A549 (cell line): ENCODE data around the gene EME2. TPM values are rescaled to one million over a fixed set of nuclear protein-coding genes. Genes with fewer than 3 reads are reported as not detected.

Source experiments
- ATAC-seq, 2 experiments: fragments of 200-7000 bp in 1 of 2; fragments of >200 bp in 1 of 2; cut with Nextera tagmentation in 1 of 2; cut with Tn5 transposase in 1 of 2; 3 replicates each; pipeline versions ENCODE4 v1.8.0 to v1.9.1; 2018 to 2020; ENCODE audit warnings: mild to moderate bottlenecking in 1 of 2, moderate library complexity in 1 of 2
- CTCF ChIA-PET: fragments of 300-600 bp; sonication (Branson Sonifier 250); formaldehyde crosslinking; extraction: SDS; loops from one replicate; lab custom pipeline; 2021; ENCODE audit warnings: antibody characterized with exemption, inconsistent platforms; lab: Yijun Ruan, JAX
- POLR2A ChIA-PET: fragments of 350-600 bp; formaldehyde crosslinking; extraction: SDS; loops from one replicate; lab custom pipeline; 2021; ENCODE audit warnings: antibody characterized with exemption, inconsistent platforms; lab: Yijun Ruan, JAX
- DNase-seq, 2 experiments: peaks; one replicate each; pipeline versions ENCODE4 v3.0.0 to v3.0.0-alpha.2; 2011 to 2016; ENCODE audit warnings: low read depth in 1 of 2, low spot score in 1 of 2
- FAIRE-seq: peaks from 2 replicates; lab custom pipeline; 2011; peaks lifted over from hg19 to GRCh38; lab: Jason Lieb, UNC
- H3K27ac ChIP-seq, 2 experiments: fragments of >200 bp; sonication (Bioruptor Twin); formaldehyde crosslinking; 3 replicates each; pipeline ENCODE4 v1.5.1; 2016 to 2017
- H3K4me1 ChIP-seq: fragments of >200 bp; sonication (Bioruptor Twin); formaldehyde crosslinking; 3 replicates; pipeline ENCODE4 v1.6.1; 2016
- H3K4me2 ChIP-seq: fragments of >200 bp; sonication (Bioruptor Twin); formaldehyde crosslinking; 3 replicates; pipeline ENCODE4 v1.6.1; 2016
- H3K4me3 ChIP-seq: fragments of >200 bp; sonication (Bioruptor Twin); formaldehyde crosslinking; 3 replicates; pipeline ENCODE4 v1.5.1; 2016
- H3K9me3 ChIP-seq: fragments of >200 bp; sonication (Bioruptor Twin); formaldehyde crosslinking; 3 replicates; pipeline ENCODE4 v1.6.1; 2016
- BCL3 ChIP-seq: fragments of >200 bp; sonication (Bioruptor Twin); formaldehyde crosslinking; IDR thresholded peaks from 3 replicates; pipeline ENCODE4 v1.6.1; 2016
- CHD4 ChIP-seq: fragments of 200-600 bp; sonication (generic); IDR thresholded peaks from 2 replicates; pipeline ENCODE4 v1.6.1; 2016; ENCODE audit warnings: antibody characterized with exemption, mild to moderate bottlenecking, borderline replicate concordance
- CTCF ChIP-seq: fragments of >200 bp; sonication (Bioruptor Twin); formaldehyde crosslinking; IDR thresholded peaks from 3 replicates; pipeline ENCODE4 v1.5.1; 2016
- EHF ChIP-seq: fragments of 250-450 bp; sonication (Bioruptor Pico); IDR thresholded peaks from 2 replicates; pipeline ENCODE4 v1.5.0; 2020; ENCODE audit warnings: mild to moderate bottlenecking
- EHMT2 ChIP-seq: fragments of 200-600 bp; sonication (generic); IDR thresholded peaks from 2 replicates; pipeline ENCODE4 v1.6.1; 2016; ENCODE audit warnings: antibody characterized with exemption, low read depth, mild to moderate bottlenecking, moderate library complexity
- EP300 ChIP-seq, 2 experiments: fragments of >200 bp; sonication (Bioruptor Twin); formaldehyde crosslinking; IDR thresholded peaks; 2 replicates in 1 of 2; 3 replicates in 1 of 2; pipeline ENCODE4 v1.6.1; 2016 to 2017
- FOSB ChIP-seq: fragments of 250-450 bp; sonication (Bioruptor Pico); IDR thresholded peaks from 2 replicates; pipeline ENCODE4 v1.5.0; 2020; ENCODE audit warnings: mild to moderate bottlenecking, moderate library complexity
- FOSL2 ChIP-seq, 2 experiments: fragments of 450-650 bp in 1 of 2; fragments of >200 bp in 1 of 2; sonication (Bioruptor Twin) in 1 of 2; formaldehyde crosslinking; IDR thresholded peaks; 2 replicates each; pipeline versions ENCODE4 v1.5.0 to v1.6.1; 2016 to 2020; ENCODE audit warnings: mild to moderate bottlenecking in 1 of 2, moderate library complexity in 1 of 2
- HOXA7 ChIP-seq: fragments of 250-450 bp; sonication (Bioruptor Pico); IDR thresholded peaks from 2 replicates; pipeline ENCODE4 v1.5.0; 2020; ENCODE audit warnings: mild to moderate bottlenecking, moderate library complexity
- HOXB5 ChIP-seq: fragments of 250-450 bp; sonication (Bioruptor Pico); IDR thresholded peaks from 2 replicates; pipeline ENCODE4 v1.5.0; 2020; ENCODE audit warnings: mild to moderate bottlenecking, moderate library complexity
- JUNB ChIP-seq: fragments of >200 bp; sonication (Bioruptor Twin); formaldehyde crosslinking; IDR thresholded peaks from 2 replicates; pipeline ENCODE4 v1.6.1; 2016
- KDM1A ChIP-seq: fragments of 200-600 bp; sonication (generic); IDR thresholded peaks from 2 replicates; pipeline ENCODE4 v1.6.1; 2016; ENCODE audit warnings: low read depth, mild to moderate bottlenecking
- KDM5A ChIP-seq: fragments of 200-600 bp; sonication (generic); IDR thresholded peaks from 2 replicates; pipeline ENCODE4 v1.6.1; 2016; ENCODE audit warnings: antibody characterized with exemption, mild to moderate bottlenecking
- POLR2AphosphoS2 ChIP-seq: conservative IDR thresholded peaks from 2 replicates; pipeline ENCODE4 v1.6.1; 2012; ENCODE audit warnings: low read length, improper control_type of control experiment, inconsistent platforms
- RNF2 ChIP-seq: fragments of 200-600 bp; sonication (generic); IDR thresholded peaks from 2 replicates; pipeline ENCODE4 v1.6.1; 2016; ENCODE audit warnings: low read depth, mild to moderate bottlenecking, antibody characterized with exemption, moderate library complexity, borderline replicate concordance
- TP53 ChIP-seq: fragments of 250-450 bp; sonication (Bioruptor Pico); IDR thresholded peaks from 2 replicates; pipeline ENCODE4 v1.5.0; 2021; ENCODE audit warnings: mild to moderate bottlenecking, moderate library complexity
- ZC3H11A ChIP-seq: fragments of 450-650 bp; IDR thresholded peaks from 2 replicates; pipeline ENCODE4 v1.6.1; 2014; ENCODE audit warnings: antibody characterized with exemption, mild to moderate bottlenecking
- ZFP36 ChIP-seq: fragments of 450-650 bp; IDR thresholded peaks from 2 replicates; pipeline ENCODE4 v1.6.1; 2014; ENCODE audit warnings: borderline replicate concordance; ENCODE audit not compliant: partially characterized antibody
- ZNF302 ChIP-seq: fragments of 250-450 bp; sonication (Bioruptor Pico); IDR thresholded peaks from 2 replicates; pipeline ENCODE4 v1.9.0; 2021; ENCODE audit warnings: inconsistent platforms, mild to moderate bottlenecking, moderate library complexity
- WGBS: methylation state at CpG from one replicate; pipeline ENCODE4 v1.1.6; 2017; ENCODE audit errors: missing lambda C conversion rate; 5-methylcytosine and 5-hydroxymethylcytosine counted together
- polyA plus RNA-seq, 4 experiments: library from polyadenylated mRNA; depleted of rRNA in 3 of 4; stranded (reverse); fragments of >200 nt; fragmentation: RNase III in 1 of 4; extraction: RNeasy Plus Mini Kit Qiagen cat#74134 plus additional on column Dnase treatment in 1 of 4; gene quantifications; 2 replicates in 3 of 4; 3 replicates in 1 of 4; pipeline ENCODE4 v1.2.3, GENCODE V29; 2011 to 2017
- TF ChIP-seq, protein P1 (sequence below): IDR thresholded peaks from 2 replicates; pipeline ENCODE4 v1.6.1; 2012

Gene EME2
- polyA plus RNA-seq, 2 of the 4 experiments (the other 2 are of a cell fraction) = 2.9 to 16.5 TPM

GRCh38 chr16:1723450-1724147, 49.0 kb upstream of the EME2 start (continued):
- TF ChIP-seq CTCF = peak; percentile 77

DNA sequence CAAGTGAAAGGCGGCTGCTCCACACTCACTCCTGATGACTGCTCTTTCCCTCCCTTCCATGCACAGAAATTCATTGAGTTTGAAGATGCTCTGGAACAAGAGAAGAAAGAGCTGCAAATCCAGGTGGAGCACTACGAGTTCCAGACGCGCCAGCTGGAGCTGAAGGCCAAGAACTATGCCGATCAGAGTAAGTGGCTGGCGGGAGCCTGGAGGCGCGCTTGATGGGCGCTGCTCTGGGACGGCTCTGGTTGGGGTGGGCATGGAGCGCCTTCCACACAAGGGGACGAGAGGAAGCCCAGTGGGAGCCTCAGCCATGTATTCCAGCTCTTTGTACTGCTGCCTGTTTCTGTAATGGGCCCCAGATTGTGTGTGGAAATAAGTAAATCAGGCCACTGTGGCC, 48.1 kb upstream of the EME2 start:
- DNase-seq (no peak), FAIRE-seq (no peak), ATAC-seq (no peak)
- Histone ChIP-seq H3K27ac (no peak overlapping the region), H3K9me3 (no peaks in the 10 kb centered on the region), H3K4me2 (no peak overlapping the region), H3K4me3 (no peak overlapping the region), H3K4me1 (peaks cover 33% of the 10 kb centered on the region)
- ChIA-PET CTCF (interaction anchor here (0.7 to 2.2 kb wide), 12 partner anchors 9 to 212 kb away, joined by 3 to 7 read pairs (median 3); partner anchors contain the start of genes EME2 and MRPS34), POLR2A (no interaction called here)
- 95% methylated on average over 12 of the region's 12 CpGs for WGBS
- no peak for TF ChIP-seq CHD4
- no peak for TF ChIP-seq JUNB
- TF ChIP-seq, protein P1, sequence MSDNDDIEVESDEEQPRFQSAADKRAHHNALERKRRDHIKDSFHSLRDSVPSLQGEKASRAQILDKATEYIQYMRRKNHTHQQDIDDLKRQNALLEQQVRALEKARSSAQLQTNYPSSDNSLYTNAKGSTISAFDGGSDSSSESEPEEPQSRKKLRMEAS = no peak
- no peak for TF ChIP-seq HOXB5 (CRISPR knock-in tag)
- TF ChIP-seq ZC3H11A = no peak

DNA sequence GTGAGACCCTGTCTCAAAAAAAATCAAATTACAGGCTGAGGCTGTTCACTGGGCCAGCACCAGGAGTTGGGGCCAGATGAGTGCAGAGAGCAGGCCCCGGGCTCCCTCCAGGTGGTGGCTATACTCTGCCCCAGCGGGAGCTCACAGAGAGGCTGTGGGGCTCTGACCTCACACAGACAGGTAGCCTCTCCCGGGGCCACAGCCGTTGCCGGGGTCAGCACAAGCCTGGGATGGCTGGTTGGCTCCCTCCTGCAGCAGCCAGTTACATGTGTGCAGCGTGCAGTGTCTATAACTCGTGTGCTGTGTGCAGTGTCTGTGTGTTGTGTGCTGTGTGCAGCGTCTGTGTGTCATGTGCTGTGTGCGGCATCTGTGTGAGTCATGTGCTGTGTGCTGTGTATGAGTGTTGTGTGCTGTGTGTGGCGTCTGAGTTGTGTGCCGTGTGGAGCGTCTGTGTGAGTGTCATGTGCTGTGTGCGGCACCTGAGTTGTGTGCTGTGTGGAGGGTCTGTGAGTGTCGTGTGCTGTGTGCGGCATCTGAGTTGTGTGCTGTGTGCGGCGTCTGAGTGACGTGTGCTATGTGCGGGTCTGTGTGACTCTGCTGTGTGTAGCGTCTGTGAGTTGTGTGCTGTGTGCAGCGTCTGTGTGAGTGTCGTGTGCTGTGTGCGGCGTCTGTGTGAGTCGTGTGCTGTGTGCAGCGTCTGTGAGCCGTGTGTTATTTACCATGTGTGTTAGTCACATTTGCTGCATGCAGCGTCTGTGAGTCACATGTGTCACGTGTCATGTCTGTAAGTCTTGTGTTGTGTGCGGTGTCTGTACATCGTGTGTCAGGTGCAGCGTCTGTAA, 45.7 kb upstream of the EME2 start:
- TF ChIP-seq KDM1A = no peak
- TF ChIP-seq KDM5A = no peak
- TF ChIP-seq TP53 (CRISPR knock-in tag) = no peak
- TF ChIP-seq BCL3 = no peak
- no peak for TF ChIP-seq EHF
- no peak for TF ChIP-seq EHMT2
- no peak for TF ChIP-seq CTCF
- no peak for TF ChIP-seq CHD4
- no peak for TF ChIP-seq RNF2
- TF ChIP-seq ZFP36 = no peak
- no peak for TF ChIP-seq POLR2AphosphoS2
- no peak for TF ChIP-seq ZNF302 (CRISPR knock-in tag)
- no peak for TF ChIP-seq FOSB (CRISPR knock-in tag)
- no peak for TF ChIP-seq FOSL2 (IDR thresholded peaks at IDR 0.05)
- no peak for TF ChIP-seq FOSL2 (CRISPR knock-in tag; IDR thresholded peaks at IDR 0.05)
- no peak for TF ChIP-seq EP300 (IDR thresholded peaks at IDR 0.05)
- TF ChIP-seq HOXA7 = no peak
- TF ChIP-seq, all 56 proteins: peak for 0
- H3K4me2 ChIP-seq = no peak overlapping the region
- WGBS = 94% methylated on average over 27 of the region's 32 CpGs
- H3K4me3 ChIP-seq = no peak overlapping the region
- no peak for FAIRE-seq
- peaks cover 20% of the 10 kb centered on the region for H3K4me1 ChIP-seq
- H3K27ac ChIP-seq = no peak overlapping the region
- CTCF ChIA-PET = interaction anchor here (0.6 to 6.8 kb wide), 3 partner anchors 14 to 20 kb away, joined by 3 to 34 read pairs (median 4); partner anchors contain the start of gene MAPK8IP3
- no peak for ATAC-seq
- POLR2A ChIA-PET = interaction anchor here (1.1 kb wide), 1 partner anchor 21 kb away, joined by 3 read pairs; the partner anchor contains the start of gene MAPK8IP3
- no peak for DNase-seq
- H3K9me3 ChIP-seq = no peaks in the 10 kb centered on the region
